GM23338 (cell line): ENCODE results near the gene TOP1. TPM values are rescaled to one million over a fixed set of nuclear protein-coding genes. Genes with fewer than 3 reads are reported as not detected.
"Not testable (repeated sequence)": the region's sequence is repeated elsewhere in the genome, so short reads cannot be mapped to it uniquely, and the experiment has no call there.

Source experiments
- ATAC-seq: fragments of 200-7000 bp; cut with Tn5 transposase; 3 replicates; pipeline ENCODE4 v1.9.1; 2020
- DNase-seq: peaks from one replicate; pipeline ENCODE4 v3.0.0-alpha.2; 2015; ENCODE audit warnings: low spot score
- H2AFZ ChIP-seq: fragments of 200-600 bp; sonication (generic); 2 replicates; pipeline ENCODE4 v1.8.0; 2016; ENCODE audit warnings: antibody characterized with exemption, mild to moderate bottlenecking, moderate library complexity
- H3F3A ChIP-seq: fragments of 200-600 bp; sonication (generic); replicated peaks from 2 replicates; pipeline ENCODE4 v1.8.0; 2017; ENCODE audit warnings: antibody characterized with exemption, mixed run types, low read depth
- H3K27ac ChIP-seq: fragments of 200-600 bp; sonication (generic); 2 replicates; pipeline ENCODE4 v1.6.1; 2016; ENCODE audit warnings: low read depth
- H3K27me3 ChIP-seq: fragments of 200-600 bp; sonication (generic); 2 replicates; pipeline ENCODE4 v1.8.0; 2016; ENCODE audit warnings: mild to moderate bottlenecking, mixed run types, moderate library complexity; ENCODE audit not compliant: insufficient read depth
- H3K36me3 ChIP-seq: fragments of 200-600 bp; sonication (generic); 2 replicates; pipeline ENCODE4 v1.8.0; 2016; ENCODE audit warnings: mild to moderate bottlenecking; ENCODE audit not compliant: insufficient read depth
- H3K4me1 ChIP-seq: fragments of 200-600 bp; sonication (generic); 2 replicates; pipeline ENCODE4 v1.8.0; 2016; ENCODE audit warnings: mild to moderate bottlenecking, moderate library complexity; ENCODE audit not compliant: insufficient read depth
- H3K4me2 ChIP-seq: fragments of 200-600 bp; sonication (generic); 2 replicates; pipeline ENCODE4 v1.7.1; 2017; ENCODE audit warnings: mixed run types
- H3K4me3 ChIP-seq: fragments of 200-600 bp; sonication (generic); 2 replicates; pipeline ENCODE4 v1.6.1; 2016; ENCODE audit warnings: mixed run types
- H3K79me2 ChIP-seq: fragments of 200-600 bp; sonication (generic); replicated peaks from 2 replicates; pipeline ENCODE4 v1.8.0; 2017; ENCODE audit warnings: mild to moderate bottlenecking; ENCODE audit not compliant: insufficient read depth
- H3K9me2 ChIP-seq: fragments of 200-600 bp; sonication (generic); 2 replicates; pipeline ENCODE4 v1.8.0; 2017; ENCODE audit not compliant: insufficient read depth
- H4K20me1 ChIP-seq: fragments of 200-600 bp; sonication (generic); replicated peaks from 2 replicates; pipeline ENCODE4 v1.8.0; 2017; ENCODE audit warnings: mild to moderate bottlenecking; ENCODE audit not compliant: insufficient read depth
- H3K27ac Mint-ChIP-seq: 2 replicates; pipeline ENCODE4 v1.8.0; 2020; ENCODE audit warnings: inconsistent platforms, mild to moderate bottlenecking, moderate library complexity, mixed read lengths
- H3K27me3 Mint-ChIP-seq: 3 replicates; pipeline ENCODE4 v1.8.0; 2022; ENCODE audit warnings: low read depth, mild to moderate bottlenecking, moderate library complexity, mixed read lengths, inconsistent platforms; ENCODE audit not compliant: insufficient read depth, poor library complexity
- H3K36me3 Mint-ChIP-seq: 3 replicates; pipeline ENCODE4 v1.8.0; 2021; ENCODE audit warnings: low read depth, mild to moderate bottlenecking, inconsistent platforms, moderate library complexity, mixed read lengths
- H3K4me1 Mint-ChIP-seq: 3 replicates; pipeline ENCODE4 v1.8.0; 2020; ENCODE audit warnings: mild to moderate bottlenecking, inconsistent platforms, mixed read lengths
- H3K4me3 Mint-ChIP-seq: 3 replicates; pipeline ENCODE4 v1.8.0; 2021; ENCODE audit warnings: moderate library complexity, mild to moderate bottlenecking, inconsistent platforms, mixed read lengths
- H3K9me3 Mint-ChIP-seq: 3 replicates; pipeline ENCODE4 v1.8.0; 2020; ENCODE audit warnings: moderate library complexity, mild to moderate bottlenecking, inconsistent platforms, mixed read lengths
- CREB1 ChIP-seq: fragments of 250-450 bp; sonication (Bioruptor Pico); IDR thresholded peaks from 2 replicates; pipeline ENCODE4 v1.5.0; 2020; ENCODE audit warnings: low read depth, mild to moderate bottlenecking, moderate library complexity
- EZH2 ChIP-seq: fragments of 200-600 bp; sonication (generic); IDR thresholded peaks from one replicate; pipeline ENCODE4 v1.8.0; 2017; ENCODE audit warnings: antibody characterized with exemption, mild to moderate bottlenecking, low read depth; ENCODE audit not compliant: unreplicated experiment
- JUNB ChIP-seq: IDR thresholded peaks from one replicate; pipeline ENCODE4 v1.6.1; 2016; ENCODE audit warnings: antibody characterized with exemption; ENCODE audit not compliant: unreplicated experiment
- NANOG ChIP-seq: IDR thresholded peaks from 2 replicates; pipeline ENCODE4 v1.6.1; 2016; ENCODE audit warnings: antibody characterized with exemption, borderline replicate concordance
- POLR2AphosphoS5 ChIP-seq: IDR thresholded peaks from 2 replicates; pipeline ENCODE4 v1.6.1; 2016; ENCODE audit warnings: antibody characterized with exemption, low read depth
- ZNF114 ChIP-seq: fragments of 250-450 bp; sonication (Bioruptor Pico); IDR thresholded peaks from 2 replicates; pipeline ENCODE4 v1.5.0; 2020; ENCODE audit warnings: mild to moderate bottlenecking, moderate library complexity
- polyA plus RNA-seq: library from polyadenylated mRNA; unstranded; fragments of >200 nt; fragmentation: Nextera tagmentation; extraction: Ambion mirVana; gene quantifications from 2 replicates; pipeline ENCODE4 v1.2.1, GENCODE V29; 2016
- total RNA-seq: library from RNA; depleted of rRNA; stranded (reverse); fragments of >200 nt; shearing (Covaris generic); gene quantifications from 2 replicates; pipeline ENCODE4 v1.2.3, GENCODE V29; 2014
- TF ChIP-seq, protein P1 (sequence below): IDR thresholded peaks from 2 replicates; pipeline ENCODE4 v1.6.1; 2016; ENCODE audit warnings: antibody characterized with exemption
- TF ChIP-seq, protein P2 (sequence below), 2 experiments: fragments of 200-600 bp in 1 of 2; sonication (generic) in 1 of 2; conservative IDR thresholded peaks; 2 replicates each; pipeline versions ENCODE4 v1.5.1 to v1.6.1; 2016 to 2017; ENCODE audit warnings: antibody characterized with exemption in 2 of 2, low read depth in 2 of 2, mild to moderate bottlenecking in 2 of 2, moderate library complexity in 1 of 2

The TOP1 gene
- total and polyA plus RNA-seq, 2 experiments from 2014 or later = 62.4 to 101 TPM

DNA sequence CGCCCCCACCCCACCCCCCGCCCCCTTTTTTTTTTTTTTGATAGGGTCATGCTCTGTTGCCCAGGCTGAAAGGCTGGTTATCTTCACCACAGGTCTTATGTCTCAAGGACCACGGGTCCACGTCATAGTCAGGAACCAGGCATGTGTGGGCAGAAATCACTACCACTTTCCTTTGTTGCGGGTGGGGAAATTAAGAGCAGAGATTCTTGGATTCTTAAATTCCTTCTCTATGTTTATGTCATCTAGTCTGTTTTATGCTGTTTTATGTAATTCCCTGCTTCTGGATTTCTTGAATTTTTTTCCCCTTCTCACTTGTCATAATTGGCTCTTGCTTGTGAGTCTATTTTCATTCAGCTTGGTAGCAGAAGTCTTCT, 82.9 kb downstream of the TOP1 start:
- Histone ChIP-seq H3K36me3 (peaks cover 41% of the 10 kb centered on the region), H3K79me2 (no peaks in the 10 kb centered on the region), H3F3A (peaks cover 4% of the 10 kb centered on the region; the same call in 1 of the 2 replicates), H3K4me1 (no peaks in the 10 kb centered on the region), H2AFZ (no peak overlapping the region), H3K9me2 (no peaks in the 10 kb centered on the region), H3K4me2 (no peak overlapping the region), H3K4me3 (no peak overlapping the region), H3K27me3 (no peaks in the 10 kb centered on the region), H4K20me1 (peaks cover 3% of the 10 kb centered on the region; the same call in 1 of the 2 replicates), H3K27ac (no peak overlapping the region)
- Mint-ChIP-seq H3K4me1 (no peaks in the 10 kb centered on the region), H3K27ac (no peak overlapping the region), H3K9me3 (no peaks in the 10 kb centered on the region), H3K27me3 (no peaks in the 10 kb centered on the region), H3K4me3 (no peak overlapping the region), H3K36me3 (peaks cover 79% of the 10 kb centered on the region)
- TF ChIP-seq EZH2 (no peak), NANOG (no peak), POLR2AphosphoS5 (no peak), JUNB (no peak), CREB1 (CRISPR knock-in tag) (no peak)
- TF ChIP-seq, protein P1, sequence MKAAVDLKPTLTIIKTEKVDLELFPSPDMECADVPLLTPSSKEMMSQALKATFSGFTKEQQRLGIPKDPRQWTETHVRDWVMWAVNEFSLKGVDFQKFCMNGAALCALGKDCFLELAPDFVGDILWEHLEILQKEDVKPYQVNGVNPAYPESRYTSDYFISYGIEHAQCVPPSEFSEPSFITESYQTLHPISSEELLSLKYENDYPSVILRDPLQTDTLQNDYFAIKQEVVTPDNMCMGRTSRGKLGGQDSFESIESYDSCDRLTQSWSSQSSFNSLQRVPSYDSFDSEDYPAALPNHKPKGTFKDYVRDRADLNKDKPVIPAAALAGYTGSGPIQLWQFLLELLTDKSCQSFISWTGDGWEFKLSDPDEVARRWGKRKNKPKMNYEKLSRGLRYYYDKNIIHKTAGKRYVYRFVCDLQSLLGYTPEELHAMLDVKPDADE = no peak
- DNase-seq (no peak), ATAC-seq (no peak)

DNA sequence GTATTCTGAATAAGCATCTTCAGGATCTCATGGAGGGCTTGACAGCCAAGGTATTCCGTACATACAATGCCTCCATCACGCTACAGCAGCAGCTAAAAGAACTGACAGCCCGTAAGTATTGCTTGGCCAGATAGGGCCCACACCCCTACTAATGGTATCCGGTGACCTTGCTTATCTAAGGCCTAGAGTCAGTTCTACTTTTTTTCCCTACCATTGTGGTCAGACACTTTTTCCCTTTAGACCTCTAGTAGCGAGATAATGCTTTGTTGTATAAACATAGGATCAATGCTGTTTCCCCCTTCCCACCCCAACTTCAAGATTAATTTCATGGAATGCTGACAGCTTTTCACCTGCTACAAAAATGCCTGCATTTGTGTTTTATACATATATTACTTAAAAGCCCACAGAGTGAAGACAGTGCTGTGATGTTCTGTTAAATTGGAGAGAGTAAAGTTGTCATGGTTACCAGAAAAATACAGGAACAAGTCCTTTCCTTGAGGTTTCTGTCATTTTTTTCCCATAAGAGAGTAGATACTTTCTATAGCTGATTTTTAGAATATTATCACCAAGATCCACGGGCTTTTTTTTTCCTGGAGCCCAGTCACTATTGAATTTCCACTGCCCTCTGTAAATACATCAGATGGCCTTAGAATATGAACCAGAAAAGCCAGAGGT, 87.8 kb downstream of the TOP1 start:
- no peak overlapping the region for H3K27ac Mint-ChIP-seq
- peaks cover 88% of the 10 kb centered on the region for H3K36me3 Mint-ChIP-seq
- Histone ChIP-seq H3K9me2 (no peaks in the 10 kb centered on the region), H2AFZ (no peak overlapping the region), H3K4me1 (no peaks in the 10 kb centered on the region), H3K79me2 (no peaks in the 10 kb centered on the region), H3K27ac (no peak overlapping the region), H3K4me2 (no peak overlapping the region), H3K36me3 (peaks cover 83% of the 10 kb centered on the region), H3F3A (peaks cover 4% of the 10 kb centered on the region; the same call in 1 of the 2 replicates), H3K27me3 (no peaks in the 10 kb centered on the region), H4K20me1 (peaks cover 3% of the 10 kb centered on the region), H3K4me3 (no peak overlapping the region)
- H3K27me3 Mint-ChIP-seq = no peaks in the 10 kb centered on the region
- H3K4me1 Mint-ChIP-seq = no peaks in the 10 kb centered on the region
- ATAC-seq (no peak), DNase-seq (no peak)
- H3K9me3 Mint-ChIP-seq = no peaks in the 10 kb centered on the region
- TF ChIP-seq EZH2 (no peak), ZNF114 (CRISPR knock-in tag) (no peak), JUNB (no peak), NANOG (no peak)
- no peak overlapping the region for H3K4me3 Mint-ChIP-seq

DNA sequence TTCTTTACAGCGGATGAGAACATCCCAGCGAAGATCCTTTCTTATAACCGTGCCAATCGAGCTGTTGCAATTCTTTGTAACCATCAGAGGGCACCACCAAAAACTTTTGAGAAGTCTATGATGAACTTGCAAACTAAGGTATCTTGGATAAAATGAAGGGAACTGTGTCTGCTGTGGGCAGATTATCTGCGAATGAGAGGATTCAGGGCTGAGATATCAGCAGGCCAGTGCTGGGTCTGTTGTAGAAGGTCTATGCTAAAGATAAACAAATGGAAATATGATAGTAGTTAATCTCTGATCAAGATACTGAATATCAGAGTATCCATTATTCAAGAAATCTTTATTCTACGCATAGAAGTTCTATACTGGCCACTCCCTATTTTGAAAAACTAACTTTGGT, 89.5 kb downstream of the TOP1 start:
- not testable (repeated sequence) for H3K9me2 ChIP-seq, H3K4me3 ChIP-seq, H4K20me1 ChIP-seq, ATAC-seq, H3F3A ChIP-seq, H3K27me3 ChIP-seq, H3K4me1 Mint-ChIP-seq, H3K27ac Mint-ChIP-seq, H3K79me2 ChIP-seq, H3K9me3 Mint-ChIP-seq, H2AFZ ChIP-seq, H3K27ac ChIP-seq, DNase-seq, H3K4me3 Mint-ChIP-seq, H3K4me2 ChIP-seq, H3K27me3 Mint-ChIP-seq, H3K4me1 ChIP-seq
- TF ChIP-seq, protein P2, sequence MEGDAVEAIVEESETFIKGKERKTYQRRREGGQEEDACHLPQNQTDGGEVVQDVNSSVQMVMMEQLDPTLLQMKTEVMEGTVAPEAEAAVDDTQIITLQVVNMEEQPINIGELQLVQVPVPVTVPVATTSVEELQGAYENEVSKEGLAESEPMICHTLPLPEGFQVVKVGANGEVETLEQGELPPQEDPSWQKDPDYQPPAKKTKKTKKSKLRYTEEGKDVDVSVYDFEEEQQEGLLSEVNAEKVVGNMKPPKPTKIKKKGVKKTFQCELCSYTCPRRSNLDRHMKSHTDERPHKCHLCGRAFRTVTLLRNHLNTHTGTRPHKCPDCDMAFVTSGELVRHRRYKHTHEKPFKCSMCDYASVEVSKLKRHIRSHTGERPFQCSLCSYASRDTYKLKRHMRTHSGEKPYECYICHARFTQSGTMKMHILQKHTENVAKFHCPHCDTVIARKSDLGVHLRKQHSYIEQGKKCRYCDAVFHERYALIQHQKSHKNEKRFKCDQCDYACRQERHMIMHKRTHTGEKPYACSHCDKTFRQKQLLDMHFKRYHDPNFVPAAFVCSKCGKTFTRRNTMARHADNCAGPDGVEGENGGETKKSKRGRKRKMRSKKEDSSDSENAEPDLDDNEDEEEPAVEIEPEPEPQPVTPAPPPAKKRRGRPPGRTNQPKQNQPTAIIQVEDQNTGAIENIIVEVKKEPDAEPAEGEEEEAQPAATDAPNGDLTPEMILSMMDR (conservative IDR thresholded peaks at IDR 0.05; ENCODE audit: low read depth in 2 of 2) = peak in 1 of 2 experiments; percentile 31; a peak in 2 of 4 replicates
- H3K36me3 ChIP-seq = peaks cover 89% of the 10 kb centered on the region
- H3K36me3 Mint-ChIP-seq = peaks cover 88% of the 10 kb centered on the region
